Neural progenitor cell (in vitro differentiated cells): ENCODE measurements around the gene USP25. TPM values are rescaled to one million over a fixed set of nuclear protein-coding genes. Genes with fewer than 3 reads are reported as not detected.

ENCODE experiments used
- DNase-seq: peaks from one replicate; pipeline ENCODE4 v3.0.0-alpha.2; 2016; ENCODE audit warnings: low spot score
- H2AFZ ChIP-seq: fragments of 200-600 bp; sonication (generic); replicated peaks from 2 replicates; pipeline ENCODE4 v1.6.1; 2016; ENCODE audit warnings: antibody characterized with exemption
- H3F3A ChIP-seq: fragments of 200-600 bp; sonication (generic); 2 replicates; pipeline ENCODE4 v1.6.1; 2016; ENCODE audit warnings: antibody characterized with exemption, low read depth
- H3K27ac ChIP-seq: fragments of 200-600 bp; sonication (generic); 2 replicates; pipeline ENCODE4 v1.5.1; 2016; ENCODE audit warnings: mild to moderate bottlenecking
- H3K27me3 ChIP-seq: fragments of 200-600 bp; sonication (generic); 2 replicates; pipeline ENCODE4 v1.6.1; 2016; ENCODE audit warnings: mild to moderate bottlenecking, moderate library complexity
- H3K36me3 ChIP-seq: fragments of 200-600 bp; sonication (generic); 2 replicates; pipeline ENCODE4 v1.5.1; 2016
- H3K4me1 ChIP-seq: fragments of 200-600 bp; sonication (generic); 2 replicates; pipeline ENCODE4 v1.6.1; 2016; ENCODE audit warnings: mixed run types
- H3K4me2 ChIP-seq: fragments of 200-600 bp; sonication (generic); 2 replicates; pipeline ENCODE4 v1.6.1; 2016
- H3K4me3 ChIP-seq: fragments of 200-600 bp; sonication (generic); 2 replicates; pipeline ENCODE4 v1.5.1; 2016
- H3K79me2 ChIP-seq: fragments of 200-600 bp; sonication (generic); 2 replicates; pipeline ENCODE4 v1.6.1; 2016; ENCODE audit warnings: low read depth
- H3K9ac ChIP-seq: fragments of 200-600 bp; sonication (generic); 2 replicates; pipeline ENCODE4 v1.6.1; 2016
- H3K9me3 ChIP-seq: fragments of 200-600 bp; sonication (generic); 2 replicates; pipeline ENCODE4 v1.5.1; 2016; ENCODE audit warnings: low read depth
- H4K20me1 ChIP-seq: fragments of 200-600 bp; sonication (generic); 2 replicates; pipeline ENCODE4 v1.6.1; 2016; ENCODE audit warnings: low read depth
- H3K27ac Mint-ChIP-seq: 3 replicates; pipeline ENCODE4 v1.8.0; 2021; ENCODE audit warnings: mixed read lengths
- H3K27me3 Mint-ChIP-seq: 2 replicates; pipeline ENCODE4 v1.8.0; 2022; ENCODE audit warnings: low read depth, mild to moderate bottlenecking, inconsistent platforms, moderate library complexity, mixed read lengths; ENCODE audit not compliant: insufficient read depth
- H3K36me3 Mint-ChIP-seq: 3 replicates; pipeline ENCODE4 v1.8.0; 2021; ENCODE audit warnings: mixed read lengths
- H3K4me1 Mint-ChIP-seq: 3 replicates; pipeline ENCODE4 v1.8.0; 2021; ENCODE audit warnings: mixed read lengths
- H3K4me3 Mint-ChIP-seq: 3 replicates; pipeline ENCODE4 v1.8.0; 2021; ENCODE audit warnings: mild to moderate bottlenecking, moderate library complexity, mixed read lengths
- H3K9me3 Mint-ChIP-seq: 3 replicates; pipeline ENCODE4 v1.8.0; 2020; ENCODE audit warnings: mixed read lengths
- CTCF ChIP-seq: fragments of 200-600 bp; sonication (generic); IDR thresholded peaks from 2 replicates; pipeline ENCODE4 v1.5.1; 2017; ENCODE audit warnings: antibody characterized with exemption, mild to moderate bottlenecking
- EZH2 ChIP-seq: fragments of 200-600 bp; sonication (generic); IDR thresholded peaks from 2 replicates; pipeline ENCODE4 v1.6.1; 2017; ENCODE audit warnings: antibody characterized with exemption, mild to moderate bottlenecking, moderate library complexity
- EZH2phosphoT487 ChIP-seq: fragments of 200-600 bp; sonication (generic); IDR thresholded peaks from 2 replicates; pipeline ENCODE4 v1.6.1; 2017; ENCODE audit warnings: antibody characterized with exemption
- total RNA-seq: library from RNA; depleted of rRNA; stranded (reverse); fragments of >200 nt; gene quantifications from 2 replicates; pipeline ENCODE4 v1.2.3, GENCODE V29; 2015; ENCODE audit warnings: low replicate concordance

Gene USP25
- total RNA-seq, 1 donor from 2014 or later, result 36.4 TPM

DNA sequence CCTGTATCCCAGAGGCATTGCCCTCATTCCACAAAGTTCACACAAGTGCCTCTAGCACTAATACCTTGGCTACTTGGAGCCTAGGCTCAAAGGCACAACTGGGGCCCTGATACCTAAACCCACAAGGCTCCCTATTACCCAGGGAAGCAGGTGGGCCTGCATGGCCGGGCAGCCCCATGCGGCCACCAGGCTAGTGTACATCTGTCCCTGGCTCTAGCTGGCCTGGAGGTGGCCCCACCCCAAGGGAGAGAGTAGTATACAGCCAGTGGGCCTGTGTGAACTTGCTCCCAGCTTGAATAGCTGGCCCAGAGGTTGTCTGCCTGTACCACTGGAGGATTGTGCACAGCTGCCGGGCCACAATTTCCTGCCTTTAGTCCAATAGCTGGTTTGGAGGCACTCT, 52.2 kb downstream of the USP25 start:
- no peak overlapping the region for H2AFZ ChIP-seq
- no peaks in the 10 kb centered on the region for H3K36me3 ChIP-seq
- H3K36me3 Mint-ChIP-seq, result peaks cover 36% of the 10 kb centered on the region

GRCh38 chr21:15788847-15789523, 59.2 kb downstream of the USP25 start:
- Mint-ChIP-seq H3K4me1 (no peaks in the 10 kb centered on the region), H3K27ac (no peak overlapping the region), H3K4me3 (no peak overlapping the region), H3K27me3 (no peaks in the 10 kb centered on the region), H3K9me3 (peaks cover 5% of the 10 kb centered on the region), H3K36me3 (peaks cover 21% of the 10 kb centered on the region)
- Histone ChIP-seq H4K20me1 (no peaks in the 10 kb centered on the region), H3K27ac (no peak overlapping the region), H3K36me3 (no peaks in the 10 kb centered on the region), H3K4me3 (no peak overlapping the region), H3K9me3 (no peaks in the 10 kb centered on the region), H2AFZ (no peak overlapping the region), H3K79me2 (no peaks in the 10 kb centered on the region), H3K27me3 (no peaks in the 10 kb centered on the region), H3K4me2 (no peak overlapping the region), H3K9ac (no peak overlapping the region), H3K4me1 (no peaks in the 10 kb centered on the region), H3F3A (no peaks in the 10 kb centered on the region)
- no peak for TF ChIP-seq EZH2phosphoT487
- TF ChIP-seq EZH2, result no peak
- TF ChIP-seq CTCF, result no peak
- DNase-seq, result no peak

More for the DNA sequence above, 52.2 kb downstream of the USP25 start:
- H3K27me3 Mint-ChIP-seq, result no peaks in the 10 kb centered on the region
- Histone ChIP-seq H3K4me2 (no peak overlapping the region), H3F3A (no peaks in the 10 kb centered on the region), H3K27me3 (no peaks in the 10 kb centered on the region), H3K79me2 (peaks cover 4% of the 10 kb centered on the region), H3K4me3 (no peak overlapping the region), H3K9me3 (no peaks in the 10 kb centered on the region), H3K9ac (no peak overlapping the region), H3K4me1 (no peaks in the 10 kb centered on the region), H4K20me1 (no peaks in the 10 kb centered on the region), H3K27ac (no peak overlapping the region)
- H3K9me3 Mint-ChIP-seq, result peaks cover 24% of the 10 kb centered on the region
- H3K27ac Mint-ChIP-seq, result no peak overlapping the region
- TF ChIP-seq EZH2phosphoT487 (no peak), EZH2 (no peak), CTCF (no peak)
- H3K4me3 Mint-ChIP-seq, result no peak overlapping the region
- H3K4me1 Mint-ChIP-seq, result no peaks in the 10 kb centered on the region
- DNase-seq, result no peak

- Histone ChIP-seq H3K4me3 (no peak overlapping the region), H3K27me3 (no peaks in the 10 kb centered on the region), H3K27ac (no peak overlapping the region), H3K4me2 (no peak overlapping the region), H3K9ac (no peak overlapping the region), H3F3A (no peaks in the 10 kb centered on the region), H4K20me1 (no peaks in the 10 kb centered on the region), H3K79me2 (no peaks in the 10 kb centered on the region), H2AFZ (no peak overlapping the region), H3K9me3 (no peaks in the 10 kb centered on the region), H3K4me1 (no peaks in the 10 kb centered on the region), H3K36me3 (no peaks in the 10 kb centered on the region)
- H3K4me1 Mint-ChIP-seq, result peaks cover 6% of the 10 kb centered on the region
- H3K4me3 Mint-ChIP-seq, result no peak overlapping the region
- no peak overlapping the region for H3K27ac Mint-ChIP-seq
- no peaks in the 10 kb centered on the region for H3K27me3 Mint-ChIP-seq
- TF ChIP-seq EZH2 (no peak), CTCF (no peak), EZH2phosphoT487 (no peak)
- H3K36me3 Mint-ChIP-seq, result peaks cover 17% of the 10 kb centered on the region
- DNase-seq, result no peak
- H3K9me3 Mint-ChIP-seq, result no peaks in the 10 kb centered on the region
Observed at GRCh38 chr21:15793109-15793508, 63.3 kb downstream of the USP25 start.
